NCI-H1092 (cell line): ENCODE data around the gene TNS3.

Experiments
- DNase-seq: peaks from one replicate; lab custom pipeline; 2025; lab: John Stamatoyannopoulos, UW

The TNS3 gene

GRCh38 chr7:47540387-47541350 is 41.2 kb downstream of the TNS3 start:
- DNase-seq, result no peak

- no peak for DNase-seq
Measured at GRCh38 chr7:47540053-47540386, 41.9 kb downstream of the TNS3 start.

GRCh38 chr7:47539398-47540052 is 42.4 kb downstream of the TNS3 start:
- no peak for DNase-seq

- no peak for DNase-seq
Measured at GRCh38 chr7:47538846-47539311, 43.0 kb downstream of the TNS3 start.

- no peak for DNase-seq
Measured at GRCh38 chr7:47537716-47538675, 43.9 kb downstream of the TNS3 start.

- no peak for DNase-seq
Measured at GRCh38 chr7:47536661-47537611, 45.0 kb downstream of the TNS3 start.

GRCh38 chr7:47535704-47536628 is 45.9 kb downstream of the TNS3 start:
- no peak for DNase-seq

- no peak for DNase-seq
Measured at GRCh38 chr7:47535035-47535703, 46.7 kb downstream of the TNS3 start.

GRCh38 chr7:47534322-47535034 is 47.4 kb downstream of the TNS3 start:
- DNase-seq, result no peak

GRCh38 chr7:47531584-47532492 is 50.1 kb downstream of the TNS3 start:
- no peak for DNase-seq

GRCh38 chr7:47529826-47530555 is 51.9 kb downstream of the TNS3 start:
- no peak for DNase-seq

GRCh38 chr7:47529405-47529804 is 52.5 kb downstream of the TNS3 start:
- no peak for DNase-seq

GRCh38 chr7:47528471-47528870 is 53.4 kb downstream of the TNS3 start:
- no peak for DNase-seq

- no peak for DNase-seq
Measured at GRCh38 chr7:47526466-47526865, 55.4 kb downstream of the TNS3 start.

GRCh38 chr7:47525066-47525623 is 56.8 kb downstream of the TNS3 start:
- no peak for DNase-seq

- DNase-seq, result no peak
Measured at GRCh38 chr7:47523401-47523800, 58.5 kb downstream of the TNS3 start.
